Measurements from ENCODE around the gene PTPRN. TPM values are rescaled to one million over a fixed set of nuclear protein-coding genes. Genes with fewer than 3 reads are reported as not detected.
A peak's percentile ranks its signal among the peaks of the same experiment; 100 is the strongest.

The PTPRN gene
- total RNA-seq, 1 experiment from 2014 or later = 6.5 TPM

DNA sequence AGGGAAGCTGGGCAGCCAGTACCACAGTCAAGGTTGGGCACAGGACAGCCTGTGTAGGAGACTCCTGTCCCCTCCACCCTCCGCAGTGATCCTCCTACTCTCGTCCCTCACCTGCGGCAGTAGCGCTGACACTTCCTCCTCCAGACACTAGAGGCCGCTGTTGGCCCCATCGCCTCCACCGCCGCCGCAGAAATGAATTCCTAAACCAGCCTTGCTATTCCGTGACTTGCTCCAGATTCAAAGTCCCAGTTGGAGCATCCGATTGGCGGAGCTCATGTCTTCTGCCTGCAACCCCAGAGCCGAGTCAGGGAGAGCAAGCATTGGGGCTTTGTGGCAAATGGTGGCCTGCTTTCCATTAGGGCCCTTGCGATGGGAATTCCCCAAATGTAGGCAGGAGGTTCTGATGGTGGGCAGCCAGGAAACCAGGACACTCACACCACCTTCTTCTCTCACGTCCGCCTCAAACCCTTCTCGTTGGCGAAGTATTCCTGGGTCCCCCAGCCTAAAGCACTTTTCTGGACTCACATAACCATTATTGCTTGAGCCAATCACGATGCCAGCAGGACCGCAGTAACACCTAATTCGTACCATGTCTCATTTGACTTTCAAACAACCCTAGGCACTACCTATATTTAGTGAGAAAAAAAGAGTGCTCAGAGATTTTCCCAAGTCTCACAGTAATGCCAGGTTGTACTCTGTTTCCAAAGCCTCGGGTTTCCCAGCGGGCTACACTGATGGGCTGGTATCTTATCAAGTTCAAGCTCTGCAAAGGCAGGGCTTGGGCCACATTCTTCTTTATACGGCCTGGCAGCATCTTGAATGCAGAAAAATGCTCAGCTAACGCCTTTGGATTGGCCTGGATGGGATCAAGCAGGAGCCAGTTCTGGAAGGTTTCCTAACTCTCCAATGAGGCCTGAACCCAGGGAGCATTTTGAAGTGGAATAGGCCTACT, 31.2 kb downstream of the PTPRN start:
- Histone ChIP-seq H3K14ac (ENCODE audit: insufficient read depth, low read length) (no peak overlapping the region; the same call in 1 of the 2 replicates), H3K23ac (ENCODE audit: insufficient read length, low read depth, low read length) (no peak overlapping the region), H3K56ac (ENCODE audit: insufficient read length, low read depth, low read length) (no peak overlapping the region), H2BK120ac (ENCODE audit: low read depth, low read length, poor library complexity, severe bottlenecking) (no peak overlapping the region), H3K4me1 (ENCODE audit: insufficient read depth, low read length) (peaks cover 4% of the 10 kb centered on the region; the same call in 1 of the 2 replicates), H3K27me3 (ENCODE audit: insufficient read depth, low read length) (no peaks in the 10 kb centered on the region), H2BK20ac (ENCODE audit: low read depth, low read length, poor library complexity, severe bottlenecking) (no peak overlapping the region), H3K79me1 (ENCODE audit: insufficient read depth, low read depth, low read length, poor library complexity, severe bottlenecking) (no peaks in the 10 kb centered on the region), H4K20me1 (ENCODE audit: control insufficient read depth, insufficient read depth, insufficient read length) (no peaks in the 10 kb centered on the region), H3K18ac (ENCODE audit: insufficient read length, low read depth, low read length) (peak overlapping the region; percentile 53), H3T11ph (ENCODE audit: low read length) (no peak overlapping the region), H2AK5ac (ENCODE audit: insufficient read length, low read length) (no peak overlapping the region), H3K4ac (ENCODE audit: low read depth, low read length) (no peak overlapping the region), H3K23me2 (ENCODE audit: insufficient read length, low read depth, low read length, poor library complexity, severe bottlenecking) (peaks cover 12% of the 10 kb centered on the region), H2BK15ac (ENCODE audit: low read depth, low read length) (no peak overlapping the region), H2BK5ac (ENCODE audit: insufficient read length, low read length) (no peak overlapping the region), H3K27ac (ENCODE audit: insufficient read length, low read depth, low read length) (no peak overlapping the region), H4K5ac (ENCODE audit: insufficient read length, low read depth, low read length) (no peak overlapping the region), H3K4me2 (ENCODE audit: insufficient read depth, insufficient read length, low read length) (peak overlapping the region; percentile 79), H4K91ac (ENCODE audit: insufficient read length, low read depth, low read length) (no peak overlapping the region), H3K9me3 (ENCODE audit: control insufficient read depth, low read depth, low read length) (no peaks in the 10 kb centered on the region), H2BK12ac (ENCODE audit: insufficient read length, low read depth, low read length) (no peak overlapping the region), H3K9ac (ENCODE audit: extremely low read depth, insufficient read length, low read length) (no peak overlapping the region), H2AFZ (ENCODE audit: low read length) (peak overlapping the region; percentile 71), H3K79me2 (ENCODE audit: insufficient read depth, low read length) (no peaks in the 10 kb centered on the region), H4K8ac (replicated peaks; ENCODE audit: insufficient read length, low read depth, low read length) (no peak overlapping the region)
- Mint-ChIP-seq H3K27ac (peak overlapping the region in 1 of 3 experiments; percentile 56; a peak in 1 of 7 replicates), H3K36me3 (ENCODE audit: insufficient read depth in 1 of 3, low read depth in 3 of 3) (peaks cover 4 to 22% (median 12%) of the 10 kb centered on the region in 3 experiments; a peak in 6 of 7 replicates), H3K4me1 (peaks cover 38 to 43% of the 10 kb centered on the region in 2 experiments), H3K27me3 (ENCODE audit: low read depth) (peaks cover 2% of the 10 kb centered on the region), H3K9me3 (no peaks in the 10 kb centered on the region), H3K4me3 (peak overlapping the region; percentile 77 to 89)
- TF ChIP-seq, protein P1, sequence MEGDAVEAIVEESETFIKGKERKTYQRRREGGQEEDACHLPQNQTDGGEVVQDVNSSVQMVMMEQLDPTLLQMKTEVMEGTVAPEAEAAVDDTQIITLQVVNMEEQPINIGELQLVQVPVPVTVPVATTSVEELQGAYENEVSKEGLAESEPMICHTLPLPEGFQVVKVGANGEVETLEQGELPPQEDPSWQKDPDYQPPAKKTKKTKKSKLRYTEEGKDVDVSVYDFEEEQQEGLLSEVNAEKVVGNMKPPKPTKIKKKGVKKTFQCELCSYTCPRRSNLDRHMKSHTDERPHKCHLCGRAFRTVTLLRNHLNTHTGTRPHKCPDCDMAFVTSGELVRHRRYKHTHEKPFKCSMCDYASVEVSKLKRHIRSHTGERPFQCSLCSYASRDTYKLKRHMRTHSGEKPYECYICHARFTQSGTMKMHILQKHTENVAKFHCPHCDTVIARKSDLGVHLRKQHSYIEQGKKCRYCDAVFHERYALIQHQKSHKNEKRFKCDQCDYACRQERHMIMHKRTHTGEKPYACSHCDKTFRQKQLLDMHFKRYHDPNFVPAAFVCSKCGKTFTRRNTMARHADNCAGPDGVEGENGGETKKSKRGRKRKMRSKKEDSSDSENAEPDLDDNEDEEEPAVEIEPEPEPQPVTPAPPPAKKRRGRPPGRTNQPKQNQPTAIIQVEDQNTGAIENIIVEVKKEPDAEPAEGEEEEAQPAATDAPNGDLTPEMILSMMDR (conservative IDR thresholded peaks at IDR 0.05) = peak; percentile 98
- peak; percentile 94 for DNase-seq
- no CpG with 5 or more reads among the region's 25 CpGs for WGBS (ENCODE audit: extremely low coverage, insufficient read length, low lambda C conversion rate)

Measured in H9 (cell line).